GM23338 (cell line): ENCODE measurements around the gene GP2. TPM values are rescaled to one million over a fixed set of nuclear protein-coding genes. Genes with fewer than 3 reads are reported as not detected.

Experiments used
- ATAC-seq: fragments of 200-7000 bp; cut with Tn5 transposase; 3 replicates; pipeline ENCODE4 v1.9.1; 2020
- DNase-seq: peaks from one replicate; pipeline ENCODE4 v3.0.0-alpha.2; 2015; ENCODE audit warnings: low spot score
- H2AFZ ChIP-seq: fragments of 200-600 bp; sonication (generic); 2 replicates; pipeline ENCODE4 v1.8.0; 2016; ENCODE audit warnings: antibody characterized with exemption, mild to moderate bottlenecking, moderate library complexity
- H3F3A ChIP-seq: fragments of 200-600 bp; sonication (generic); replicated peaks from 2 replicates; pipeline ENCODE4 v1.8.0; 2017; ENCODE audit warnings: antibody characterized with exemption, mixed run types, low read depth
- H3K27ac ChIP-seq: fragments of 200-600 bp; sonication (generic); 2 replicates; pipeline ENCODE4 v1.6.1; 2016; ENCODE audit warnings: low read depth
- H3K27me3 ChIP-seq: fragments of 200-600 bp; sonication (generic); 2 replicates; pipeline ENCODE4 v1.8.0; 2016; ENCODE audit warnings: mild to moderate bottlenecking, mixed run types, moderate library complexity; ENCODE audit not compliant: insufficient read depth
- H3K36me3 ChIP-seq: fragments of 200-600 bp; sonication (generic); 2 replicates; pipeline ENCODE4 v1.8.0; 2016; ENCODE audit warnings: mild to moderate bottlenecking; ENCODE audit not compliant: insufficient read depth
- H3K4me1 ChIP-seq: fragments of 200-600 bp; sonication (generic); 2 replicates; pipeline ENCODE4 v1.8.0; 2016; ENCODE audit warnings: mild to moderate bottlenecking, moderate library complexity; ENCODE audit not compliant: insufficient read depth
- H3K4me2 ChIP-seq: fragments of 200-600 bp; sonication (generic); 2 replicates; pipeline ENCODE4 v1.7.1; 2017; ENCODE audit warnings: mixed run types
- H3K4me3 ChIP-seq: fragments of 200-600 bp; sonication (generic); 2 replicates; pipeline ENCODE4 v1.6.1; 2016; ENCODE audit warnings: mixed run types
- H3K79me2 ChIP-seq: fragments of 200-600 bp; sonication (generic); replicated peaks from 2 replicates; pipeline ENCODE4 v1.8.0; 2017; ENCODE audit warnings: mild to moderate bottlenecking; ENCODE audit not compliant: insufficient read depth
- H3K9me2 ChIP-seq: fragments of 200-600 bp; sonication (generic); 2 replicates; pipeline ENCODE4 v1.8.0; 2017; ENCODE audit not compliant: insufficient read depth
- H4K20me1 ChIP-seq: fragments of 200-600 bp; sonication (generic); replicated peaks from 2 replicates; pipeline ENCODE4 v1.8.0; 2017; ENCODE audit warnings: mild to moderate bottlenecking; ENCODE audit not compliant: insufficient read depth
- H3K27ac Mint-ChIP-seq: 2 replicates; pipeline ENCODE4 v1.8.0; 2020; ENCODE audit warnings: inconsistent platforms, mild to moderate bottlenecking, moderate library complexity, mixed read lengths
- H3K27me3 Mint-ChIP-seq: 3 replicates; pipeline ENCODE4 v1.8.0; 2022; ENCODE audit warnings: low read depth, mild to moderate bottlenecking, moderate library complexity, mixed read lengths, inconsistent platforms; ENCODE audit not compliant: insufficient read depth, poor library complexity
- H3K36me3 Mint-ChIP-seq: 3 replicates; pipeline ENCODE4 v1.8.0; 2021; ENCODE audit warnings: low read depth, mild to moderate bottlenecking, inconsistent platforms, moderate library complexity, mixed read lengths
- H3K4me1 Mint-ChIP-seq: 3 replicates; pipeline ENCODE4 v1.8.0; 2020; ENCODE audit warnings: mild to moderate bottlenecking, inconsistent platforms, mixed read lengths
- H3K4me3 Mint-ChIP-seq: 3 replicates; pipeline ENCODE4 v1.8.0; 2021; ENCODE audit warnings: moderate library complexity, mild to moderate bottlenecking, inconsistent platforms, mixed read lengths
- H3K9me3 Mint-ChIP-seq: 3 replicates; pipeline ENCODE4 v1.8.0; 2020; ENCODE audit warnings: moderate library complexity, mild to moderate bottlenecking, inconsistent platforms, mixed read lengths
- CREB1 ChIP-seq: fragments of 250-450 bp; sonication (Bioruptor Pico); IDR thresholded peaks from 2 replicates; pipeline ENCODE4 v1.5.0; 2020; ENCODE audit warnings: low read depth, mild to moderate bottlenecking, moderate library complexity
- CTCF ChIP-seq, 2 experiments: fragments of 200-600 bp in 1 of 2; sonication (generic) in 1 of 2; conservative IDR thresholded peaks; 2 replicates each; pipeline versions ENCODE4 v1.5.1 to v1.6.1; 2016 to 2017; ENCODE audit warnings: antibody characterized with exemption in 2 of 2, low read depth in 2 of 2, mild to moderate bottlenecking in 2 of 2, moderate library complexity in 1 of 2
- EZH2 ChIP-seq: fragments of 200-600 bp; sonication (generic); IDR thresholded peaks from one replicate; pipeline ENCODE4 v1.8.0; 2017; ENCODE audit warnings: antibody characterized with exemption, mild to moderate bottlenecking, low read depth; ENCODE audit not compliant: unreplicated experiment
- EZH2phosphoT487 ChIP-seq: fragments of 200-600 bp; sonication (generic); IDR thresholded peaks from one replicate; pipeline ENCODE4 v1.8.1; 2018; ENCODE audit warnings: antibody characterized with exemption; ENCODE audit not compliant: unreplicated experiment
- JUNB ChIP-seq: IDR thresholded peaks from one replicate; pipeline ENCODE4 v1.6.1; 2016; ENCODE audit warnings: antibody characterized with exemption; ENCODE audit not compliant: unreplicated experiment
- POLR2AphosphoS5 ChIP-seq: IDR thresholded peaks from 2 replicates; pipeline ENCODE4 v1.6.1; 2016; ENCODE audit warnings: antibody characterized with exemption, low read depth
- STAT1 ChIP-seq: IDR thresholded peaks from one replicate; pipeline ENCODE4 v1.6.1; 2016; ENCODE audit warnings: antibody characterized with exemption; ENCODE audit not compliant: unreplicated experiment
- ZNF462 ChIP-seq: fragments of 250-450 bp; sonication (Bioruptor Pico); IDR thresholded peaks from 2 replicates; pipeline ENCODE4 v1.5.0; 2020; ENCODE audit warnings: mild to moderate bottlenecking, moderate library complexity
- polyA plus RNA-seq: library from polyadenylated mRNA; unstranded; fragments of >200 nt; fragmentation: Nextera tagmentation; extraction: Ambion mirVana; gene quantifications from 2 replicates; pipeline ENCODE4 v1.2.1, GENCODE V29; 2016
- total RNA-seq: library from RNA; depleted of rRNA; stranded (reverse); fragments of >200 nt; shearing (Covaris generic); gene quantifications from 2 replicates; pipeline ENCODE4 v1.2.3, GENCODE V29; 2014

The GP2 gene
- total and polyA plus RNA-seq, 2 experiments from 2014 or later: not detected

GRCh38 chr16:20271893-20272292 is 55.4 kb downstream of the GP2 start (continued):
- no peak for TF ChIP-seq CREB1 (CRISPR knock-in tag)
- no peak for TF ChIP-seq EZH2phosphoT487

GRCh38 chr16:20268409-20268808 is 58.9 kb downstream of the GP2 start:
- Histone ChIP-seq H3K79me2 (no peaks in the 10 kb centered on the region), H4K20me1 (no peaks in the 10 kb centered on the region), H3K4me1 (peaks cover 15% of the 10 kb centered on the region; the same call in 1 of the 2 replicates), H3F3A (no peaks in the 10 kb centered on the region), H3K27me3 (no peaks in the 10 kb centered on the region), H3K4me2 (no peak overlapping the region), H3K27ac (no peak overlapping the region), H2AFZ (peak overlapping the region; percentile 47; the same call in 1 of the 2 replicates), H3K9me2 (no peaks in the 10 kb centered on the region; the same call in 1 of the 2 replicates), H3K4me3 (no peak overlapping the region), H3K36me3 (no peaks in the 10 kb centered on the region)
- peaks cover 12% of the 10 kb centered on the region for H3K4me1 Mint-ChIP-seq
- TF ChIP-seq ZNF462 (CRISPR knock-in tag) (no peak), JUNB (no peak), POLR2AphosphoS5 (no peak), CREB1 (CRISPR knock-in tag) (no peak), EZH2 (no peak), EZH2phosphoT487 (no peak), CTCF (conservative IDR thresholded peaks at IDR 0.05; ENCODE audit: low read depth in 2 of 2) (no peak), STAT1 (no peak)
- no peaks in the 10 kb centered on the region for H3K27me3 Mint-ChIP-seq
- no peaks in the 10 kb centered on the region for H3K9me3 Mint-ChIP-seq
- ATAC-seq (no peak), DNase-seq (no peak)
- no peak overlapping the region for H3K4me3 Mint-ChIP-seq
- no peaks in the 10 kb centered on the region for H3K36me3 Mint-ChIP-seq
- peak overlapping the region; percentile 32 for H3K27ac Mint-ChIP-seq
